ENCODE data around the gene UBE2L5. TPM values are rescaled to one million over a fixed set of nuclear protein-coding genes. Genes with fewer than 3 reads are reported as not detected.

UBE2L5 gene
- polyA plus RNA-seq, 1 donor from 2014 or later, result not detected

GRCh38 chr13:30438286-30438685, 16.0 kb downstream of the UBE2L5 start:
- H3K4me3 ChIP-seq (ENCODE audit: low read length), result no peak overlapping the region
- H4K20me1 ChIP-seq (ENCODE audit: insufficient read depth), result no peaks in the 10 kb centered on the region
- H3K9me3 ChIP-seq (ENCODE audit: low read length), result no peaks in the 10 kb centered on the region
- no peak overlapping the region for H2AFZ ChIP-seq (ENCODE audit: low read depth, low read length)
- no peak overlapping the region for H3K9ac ChIP-seq (ENCODE audit: low read length)
- H3K27me3 ChIP-seq (ENCODE audit: insufficient read depth, low read depth, low read length), result no peaks in the 10 kb centered on the region
- no peak overlapping the region for H3K4me2 ChIP-seq (ENCODE audit: low read length)
- H3K36me3 ChIP-seq (ENCODE audit: insufficient read depth, low read length), result no peaks in the 10 kb centered on the region
- no peaks in the 10 kb centered on the region for H3F3A ChIP-seq (ENCODE audit: insufficient read depth, low read length, poor library complexity, severe bottlenecking)
- no peaks in the 10 kb centered on the region for H3K79me2 ChIP-seq (replicated peaks; ENCODE audit: insufficient read depth, low read length)
- H3K27ac ChIP-seq (ENCODE audit: low read length), result no peak overlapping the region
- TF ChIP-seq REST (IDR thresholded peaks at IDR 0.05; ENCODE audit: borderline replicate concordance) (no peak), CTCF (IDR thresholded peaks at IDR 0.05; ENCODE audit: poor library complexity, severe bottlenecking) (no peak), TAF1 (IDR thresholded peaks at IDR 0.05; ENCODE audit: low read depth) (no peak), EP300 (conservative IDR thresholded peaks at IDR 0.05; ENCODE audit: poor library complexity, severe bottlenecking) (no peak), MXI1 (conservative IDR thresholded peaks at IDR 0.05; ENCODE audit: poor library complexity, severe bottlenecking) (no peak), POLR2AphosphoS5 (IDR thresholded peaks at IDR 0.05) (no peak), SMC3 (conservative IDR thresholded peaks at IDR 0.05; ENCODE audit: poor library complexity) (no peak), EZH2 (IDR thresholded peaks at IDR 0.05; ENCODE audit: borderline replicate concordance, insufficient read depth, low read length, poor library complexity, severe bottlenecking) (no peak), RAD21 (conservative IDR thresholded peaks at IDR 0.05) (no peak)
- no peaks in the 10 kb centered on the region for H3K9me2 ChIP-seq (ENCODE audit: insufficient read depth, low read length)

- H2AFZ ChIP-seq (ENCODE audit: low read depth, low read length), result no peak overlapping the region
- H3K9me2 ChIP-seq (ENCODE audit: insufficient read depth, low read length), result no peaks in the 10 kb centered on the region
- no peaks in the 10 kb centered on the region for H3K9me3 ChIP-seq (ENCODE audit: low read length)
- H3K4me3 ChIP-seq (ENCODE audit: low read length), result no peak overlapping the region
- no peak overlapping the region for H3K27ac ChIP-seq (ENCODE audit: low read length)
- no peaks in the 10 kb centered on the region for H3K27me3 ChIP-seq (ENCODE audit: insufficient read depth, low read depth, low read length)
- no peaks in the 10 kb centered on the region for H3K36me3 ChIP-seq (ENCODE audit: insufficient read depth, low read length)
- no peak overlapping the region for H3K4me2 ChIP-seq (ENCODE audit: low read length)
- no peak for TF ChIP-seq EZH2 (IDR thresholded peaks at IDR 0.05; ENCODE audit: borderline replicate concordance, insufficient read depth, low read length, poor library complexity, severe bottlenecking)
- no peak for TF ChIP-seq RAD21 (conservative IDR thresholded peaks at IDR 0.05)
- TF ChIP-seq EP300 (conservative IDR thresholded peaks at IDR 0.05; ENCODE audit: poor library complexity, severe bottlenecking), result no peak
- TF ChIP-seq TAF1 (IDR thresholded peaks at IDR 0.05; ENCODE audit: low read depth), result no peak
- no peak for TF ChIP-seq POLR2AphosphoS5 (IDR thresholded peaks at IDR 0.05)
- no peak for TF ChIP-seq REST (IDR thresholded peaks at IDR 0.05; ENCODE audit: borderline replicate concordance)
- TF ChIP-seq SMC3 (conservative IDR thresholded peaks at IDR 0.05; ENCODE audit: poor library complexity), result no peak
- TF ChIP-seq MXI1 (conservative IDR thresholded peaks at IDR 0.05; ENCODE audit: poor library complexity, severe bottlenecking), result no peak
- no peak for TF ChIP-seq CTCF (IDR thresholded peaks at IDR 0.05; ENCODE audit: poor library complexity, severe bottlenecking)
- H3F3A ChIP-seq (ENCODE audit: insufficient read depth, low read length, poor library complexity, severe bottlenecking), result no peaks in the 10 kb centered on the region
- H3K79me2 ChIP-seq (replicated peaks; ENCODE audit: insufficient read depth, low read length), result no peaks in the 10 kb centered on the region
- H4K20me1 ChIP-seq (ENCODE audit: insufficient read depth), result no peaks in the 10 kb centered on the region
- no peak overlapping the region for H3K9ac ChIP-seq (ENCODE audit: low read length)
Observed at GRCh38 chr13:30440910-30441703, 18.8 kb downstream of the UBE2L5 start.

All from neural cell (in vitro differentiated cells).